ENCODE measurements around the gene FYCO1.

Gene FYCO1

DNA sequence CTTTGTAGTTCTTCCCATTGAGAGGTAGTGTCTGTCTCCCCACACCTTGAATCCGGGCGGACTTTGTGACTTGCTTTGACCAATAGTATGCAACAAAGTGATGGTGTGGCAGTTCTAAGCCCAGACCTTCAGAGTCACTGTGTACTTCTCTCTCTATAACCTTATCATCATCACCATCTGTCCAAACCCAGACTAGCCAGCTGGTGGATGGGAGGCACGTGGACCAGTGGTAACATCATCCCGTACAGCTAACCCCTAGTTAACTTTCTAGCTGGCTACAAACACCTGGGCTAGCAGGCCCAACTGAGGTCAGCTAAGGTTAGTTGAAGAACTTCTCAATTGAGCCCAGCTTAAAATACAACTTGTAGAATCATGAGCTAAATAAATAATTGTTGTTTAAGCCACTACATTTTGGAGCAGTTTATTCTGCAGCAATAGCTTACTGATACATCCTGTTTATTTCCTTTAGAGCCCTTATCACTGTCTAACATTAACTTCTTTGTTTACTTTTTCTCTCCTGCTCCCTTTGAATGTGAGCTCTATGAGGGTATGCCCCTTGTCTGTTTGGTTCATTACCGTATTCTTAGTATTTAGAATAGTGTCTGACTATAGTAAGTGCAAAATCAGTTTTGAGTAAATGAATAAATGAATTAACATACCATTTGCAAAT is 120.8 kb downstream of the FYCO1 start:
- no peak for DNase-seq

DNA sequence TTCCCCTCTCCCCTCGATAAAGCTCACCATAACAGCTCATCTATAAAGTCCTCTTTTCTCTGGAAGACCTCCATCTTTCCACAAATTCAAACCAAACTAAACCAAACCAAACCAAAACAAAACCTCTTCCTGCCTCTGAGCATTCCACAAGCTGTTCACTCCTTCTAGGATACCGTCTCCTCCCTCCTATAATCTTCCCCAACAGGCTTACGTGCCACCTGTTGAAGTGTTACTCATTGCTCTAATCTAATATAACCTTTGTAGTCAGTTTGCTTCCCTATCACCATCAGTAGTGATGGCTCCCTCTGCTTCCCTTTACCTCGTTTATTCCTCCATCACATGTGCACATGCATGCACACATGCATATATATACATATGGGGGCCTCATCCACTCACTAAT is 122.0 kb downstream of the FYCO1 start:
- DNase-seq: no peak

DNA sequence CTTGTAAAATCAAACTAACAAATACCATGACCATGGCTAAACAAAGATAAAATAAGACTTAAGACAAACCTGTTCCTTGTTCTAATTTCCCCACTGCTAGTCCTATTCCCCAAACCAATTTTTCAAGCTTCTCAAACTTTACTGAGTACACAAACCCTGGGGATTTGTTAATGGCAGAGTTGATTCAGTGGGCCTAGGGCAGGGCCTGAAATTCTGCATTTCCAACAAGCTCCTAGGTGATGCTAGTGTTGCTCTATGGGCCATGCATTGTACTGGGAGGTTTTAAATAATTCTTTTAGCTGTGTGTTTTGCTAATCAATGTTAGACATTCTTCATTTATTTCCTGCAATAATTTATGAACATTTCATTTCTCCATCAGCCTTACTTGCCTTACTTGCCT is 122.6 kb downstream of the FYCO1 start:
- DNase-seq: no peak

DNA sequence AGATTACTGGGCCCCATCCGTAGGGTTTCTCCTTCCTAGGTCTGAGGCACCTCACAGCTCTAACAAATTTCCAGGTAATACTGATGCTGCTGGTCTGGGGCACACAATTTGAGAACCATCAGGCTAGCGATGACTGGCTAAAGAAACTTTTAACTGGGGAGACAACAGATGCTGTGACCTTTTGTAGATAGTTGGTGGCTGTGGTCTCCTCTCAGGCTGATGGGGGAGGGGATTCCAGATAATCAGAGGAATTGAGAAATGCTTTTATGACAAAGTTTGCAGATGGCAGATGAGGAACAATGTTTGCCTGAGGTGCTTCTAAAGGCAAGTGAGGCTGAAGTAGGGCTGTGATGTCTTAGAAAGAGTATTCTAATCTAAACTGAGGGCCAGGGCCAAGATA is 123.1 kb downstream of the FYCO1 start:
- no peak for DNase-seq

DNA sequence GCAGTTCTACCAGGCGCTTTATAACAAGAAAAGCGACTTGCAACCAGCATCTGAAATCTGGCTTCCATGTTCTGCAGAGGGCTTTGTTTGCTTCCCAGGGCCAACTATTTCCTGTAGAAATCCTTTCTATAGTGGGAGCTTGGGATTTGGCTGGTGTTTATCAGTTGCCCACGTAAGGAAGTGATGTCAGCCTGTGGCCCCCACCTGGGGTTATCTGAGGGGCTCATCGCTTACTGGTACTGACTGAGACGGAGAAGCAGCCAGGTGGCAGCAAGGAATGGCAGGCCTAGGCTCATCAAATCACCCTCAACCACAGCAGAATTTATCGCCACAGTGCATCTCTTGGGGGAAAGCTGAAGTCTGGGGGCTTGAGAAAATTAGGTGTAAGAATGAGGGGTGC is 123.8 kb downstream of the FYCO1 start:
- no peak for DNase-seq

DNA sequence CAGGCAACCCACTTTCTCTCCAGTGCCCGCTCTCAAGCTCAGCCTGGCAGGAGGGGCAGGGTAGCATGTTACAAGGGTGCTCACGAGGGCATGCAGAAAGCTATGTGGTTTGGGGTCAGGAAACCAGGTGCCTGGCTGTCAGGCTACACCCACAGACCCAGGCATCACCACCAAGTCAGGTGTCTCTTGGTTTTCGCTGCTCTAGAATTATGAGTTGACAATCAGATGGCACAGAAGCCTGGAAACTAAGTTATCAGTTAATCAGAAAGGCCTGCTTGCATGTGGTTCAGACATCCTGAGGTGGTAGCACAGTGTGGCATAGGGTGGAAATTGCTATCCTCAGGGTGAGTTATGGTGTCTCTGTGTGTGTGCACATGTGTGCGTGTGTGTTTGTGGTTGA is 125.5 kb downstream of the FYCO1 start:
- no peak for DNase-seq

DNA sequence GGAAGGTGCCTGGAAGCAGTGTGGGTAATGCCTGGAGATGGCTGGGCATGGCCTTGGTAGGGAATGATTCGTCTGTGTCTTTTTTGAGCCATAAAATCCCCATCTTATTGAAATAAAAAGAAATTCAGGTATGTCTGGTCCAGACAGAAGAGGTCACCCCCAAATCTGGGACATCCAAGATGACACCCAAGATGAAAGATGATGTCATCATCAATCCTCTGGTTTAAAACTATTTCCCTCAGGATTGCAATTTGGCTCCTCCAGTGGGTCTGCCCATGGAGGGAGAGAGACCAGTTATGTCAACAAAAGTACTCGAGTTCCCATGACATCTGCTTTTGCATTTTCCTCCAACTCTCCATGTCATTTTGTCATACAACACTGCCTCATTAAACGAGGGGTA is 126.0 kb downstream of the FYCO1 start:
- no peak for DNase-seq

DNA sequence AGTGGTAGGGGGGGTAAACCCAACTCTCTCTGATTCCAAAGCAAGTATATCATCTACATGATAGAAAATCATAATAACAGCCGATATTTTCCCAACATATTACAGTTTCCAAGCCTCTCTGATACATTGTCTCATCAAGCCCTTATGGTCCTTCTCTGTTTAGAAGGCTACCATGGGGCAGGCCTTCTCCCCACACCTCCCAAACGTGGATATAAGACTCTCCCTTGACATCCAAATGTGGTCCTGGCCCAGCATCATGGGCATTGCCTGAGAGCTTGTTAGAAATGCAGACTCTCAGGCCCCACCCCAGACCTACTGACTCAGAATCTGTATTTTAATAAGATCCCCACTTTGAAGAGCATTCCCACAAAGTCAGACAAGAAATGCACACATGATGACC is 127.0 kb downstream of the FYCO1 start:
- no peak for DNase-seq

DNA sequence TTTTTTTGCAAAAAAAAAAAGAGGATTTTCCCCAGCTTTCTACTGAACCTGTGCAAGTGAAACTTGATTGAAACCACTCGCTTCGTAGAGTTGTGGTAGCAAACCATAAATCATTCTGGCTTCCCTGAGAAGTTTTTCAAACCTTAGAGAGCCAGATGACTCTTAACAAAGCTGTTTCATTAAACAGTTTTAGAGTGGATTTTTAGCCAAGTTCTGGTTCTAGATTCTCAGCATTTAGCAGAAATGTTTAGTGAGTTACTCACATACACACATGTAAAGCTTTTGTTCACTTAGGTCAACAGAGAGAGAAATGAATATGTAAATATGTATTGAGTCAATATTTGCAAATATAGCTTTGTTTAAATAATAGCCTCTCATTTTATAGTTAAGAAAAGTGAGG is 127.4 kb downstream of the FYCO1 start:
- DNase-seq: no peak

Measured in DMS79 treated with DMSO at 0.1 percent for 48 hours (cell line).